Measurements from ENCODE around the gene DLEC1.

The DLEC1 gene

GRCh38 chr3:38136777-38137614 is 98.0 kb downstream of the DLEC1 start, which contains the start of gene ACAA1:
TSS of gene ACAA1 (minus strand) at chr3:38137127. CDS start at chr3:38137035, 92 bp downstream.
- DNase-seq (ENCODE audit: low read depth), result peak; percentile 97

GRCh38 chr3:38137615-38138348 is 98.8 kb downstream of the DLEC1 start:
- no peak for DNase-seq (ENCODE audit: low read depth)

GRCh38 chr3:38138349-38139190 is 99.6 kb downstream of the DLEC1 start, which contains the start of gene MYD88:
TSS of gene MYD88 (plus strand) at chr3:38138661. CDS start at chr3:38138701, 40 bp downstream.
- no peak for DNase-seq (ENCODE audit: low read depth)

- no peak for DNase-seq (ENCODE audit: low read depth)
These were observed 100.2 kb downstream of the DLEC1 start for GRCh38 chr3:38139191-38139590.

- DNase-seq (ENCODE audit: low read depth), result no peak
These were observed 100.6 kb downstream of the DLEC1 start for GRCh38 chr3:38139652-38140051.

GRCh38 chr3:38140326-38141172 is 101.5 kb downstream of the DLEC1 start:
- DNase-seq (ENCODE audit: low read depth), result no peak

- no peak for DNase-seq (ENCODE audit: low read depth)
These were observed 102.4 kb downstream of the DLEC1 start for GRCh38 chr3:38141173-38141951.

GRCh38 chr3:38141952-38142273 is 102.9 kb downstream of the DLEC1 start:
- DNase-seq (ENCODE audit: low read depth), result no peak

GRCh38 chr3:38142959-38143358 is 104.0 kb downstream of the DLEC1 start:
- DNase-seq (ENCODE audit: low read depth), result no peak

- no peak for DNase-seq (ENCODE audit: low read depth)
These were observed 104.5 kb downstream of the DLEC1 start for GRCh38 chr3:38143511-38143910.

- DNase-seq (ENCODE audit: low read depth), result no peak
These were observed 107.5 kb downstream of the DLEC1 start for GRCh38 chr3:38146504-38146903.

- DNase-seq (ENCODE audit: low read depth), result no peak
These were observed 108.4 kb downstream of the DLEC1 start for GRCh38 chr3:38147421-38147820.

GRCh38 chr3:38148311-38148882 is 109.4 kb downstream of the DLEC1 start:
- no peak for DNase-seq (ENCODE audit: low read depth)

GRCh38 chr3:38149708-38150107 is 110.7 kb downstream of the DLEC1 start:
- DNase-seq (ENCODE audit: low read depth), result no peak

- no peak for DNase-seq (ENCODE audit: low read depth)
These were observed 111.9 kb downstream of the DLEC1 start for GRCh38 chr3:38150780-38151528.

- DNase-seq (ENCODE audit: low read depth), result no peak
These were observed 112.8 kb downstream of the DLEC1 start for GRCh38 chr3:38151667-38152265.

- DNase-seq (ENCODE audit: low read depth), result no peak
These were observed 113.6 kb downstream of the DLEC1 start for GRCh38 chr3:38152609-38153008.

GRCh38 chr3:38153221-38153620 is 114.2 kb downstream of the DLEC1 start:
- DNase-seq (ENCODE audit: low read depth), result no peak

GRCh38 chr3:38154033-38154494 is 115.1 kb downstream of the DLEC1 start:
- no peak for DNase-seq (ENCODE audit: low read depth)
